ENCODE results near the gene MEOX2.

Gene MEOX2

DNA sequence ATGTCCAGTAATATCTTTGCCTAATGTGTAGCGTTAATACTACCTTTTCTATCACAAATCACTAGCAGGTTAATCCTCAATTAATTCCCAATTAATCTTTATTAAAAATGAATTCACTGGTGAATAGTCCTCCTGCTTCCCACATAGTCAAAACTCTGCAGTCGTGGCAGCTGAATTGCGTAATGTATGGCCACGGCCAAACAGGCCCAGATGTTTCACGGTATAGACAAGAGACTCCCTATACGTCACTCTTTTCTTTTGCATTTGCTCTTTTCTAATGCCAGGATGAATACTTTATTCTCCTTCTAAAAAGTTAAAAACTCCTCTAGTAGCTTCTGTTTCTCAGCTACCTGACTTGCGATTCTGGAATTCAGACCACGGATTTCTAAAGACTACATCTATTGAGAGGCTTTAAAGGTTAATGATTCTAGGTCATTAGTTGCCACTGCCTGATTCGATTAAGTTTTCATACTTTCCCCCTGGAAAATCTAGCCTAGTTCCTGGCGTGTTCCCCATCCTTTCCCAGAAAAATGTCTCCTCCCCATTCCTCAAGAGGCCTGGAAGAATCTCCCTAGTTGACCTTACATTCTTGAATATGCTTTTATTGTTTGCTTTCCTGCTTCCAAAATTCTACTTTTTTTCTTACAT, 16.9 kb downstream of the MEOX2 start:
- TF ChIP-seq, protein P1, sequence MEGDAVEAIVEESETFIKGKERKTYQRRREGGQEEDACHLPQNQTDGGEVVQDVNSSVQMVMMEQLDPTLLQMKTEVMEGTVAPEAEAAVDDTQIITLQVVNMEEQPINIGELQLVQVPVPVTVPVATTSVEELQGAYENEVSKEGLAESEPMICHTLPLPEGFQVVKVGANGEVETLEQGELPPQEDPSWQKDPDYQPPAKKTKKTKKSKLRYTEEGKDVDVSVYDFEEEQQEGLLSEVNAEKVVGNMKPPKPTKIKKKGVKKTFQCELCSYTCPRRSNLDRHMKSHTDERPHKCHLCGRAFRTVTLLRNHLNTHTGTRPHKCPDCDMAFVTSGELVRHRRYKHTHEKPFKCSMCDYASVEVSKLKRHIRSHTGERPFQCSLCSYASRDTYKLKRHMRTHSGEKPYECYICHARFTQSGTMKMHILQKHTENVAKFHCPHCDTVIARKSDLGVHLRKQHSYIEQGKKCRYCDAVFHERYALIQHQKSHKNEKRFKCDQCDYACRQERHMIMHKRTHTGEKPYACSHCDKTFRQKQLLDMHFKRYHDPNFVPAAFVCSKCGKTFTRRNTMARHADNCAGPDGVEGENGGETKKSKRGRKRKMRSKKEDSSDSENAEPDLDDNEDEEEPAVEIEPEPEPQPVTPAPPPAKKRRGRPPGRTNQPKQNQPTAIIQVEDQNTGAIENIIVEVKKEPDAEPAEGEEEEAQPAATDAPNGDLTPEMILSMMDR (IDR thresholded peaks at IDR 0.05; ENCODE audit: low read length, missing control alignments), result no peak

DNA sequence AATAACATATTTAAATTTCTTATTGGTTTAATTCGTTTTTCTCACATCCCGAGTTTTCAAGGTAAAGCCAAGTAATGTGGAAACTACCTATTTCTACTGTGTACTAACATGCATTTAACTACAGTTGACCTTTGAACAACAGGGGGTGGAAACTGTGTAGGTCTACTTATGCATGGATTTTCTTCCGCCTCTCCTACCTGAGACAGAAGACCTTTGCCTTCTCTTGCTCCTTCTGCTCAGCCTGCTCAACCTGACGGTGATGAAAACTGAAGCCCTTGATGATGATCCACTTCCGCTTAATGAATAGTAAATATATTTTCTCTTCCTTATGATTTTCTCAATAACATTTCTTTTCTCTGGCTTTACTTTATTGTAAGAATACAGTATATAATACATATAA, 18.5 kb downstream of the MEOX2 start:
- no peak for DNase-seq (ENCODE audit: low read depth)
- TF ChIP-seq, protein P1 (IDR thresholded peaks at IDR 0.05; ENCODE audit: low read length, missing control alignments), result no peak
- no peak overlapping the region for H3K4me3 ChIP-seq (replicated peaks; ENCODE audit: low read depth, low read length)

More for the DNA sequence above, 16.9 kb downstream of the MEOX2 start:
- DNase-seq (ENCODE audit: low read depth), result no peak
- H3K4me3 ChIP-seq (replicated peaks; ENCODE audit: low read depth, low read length), result no peak overlapping the region

DNA sequence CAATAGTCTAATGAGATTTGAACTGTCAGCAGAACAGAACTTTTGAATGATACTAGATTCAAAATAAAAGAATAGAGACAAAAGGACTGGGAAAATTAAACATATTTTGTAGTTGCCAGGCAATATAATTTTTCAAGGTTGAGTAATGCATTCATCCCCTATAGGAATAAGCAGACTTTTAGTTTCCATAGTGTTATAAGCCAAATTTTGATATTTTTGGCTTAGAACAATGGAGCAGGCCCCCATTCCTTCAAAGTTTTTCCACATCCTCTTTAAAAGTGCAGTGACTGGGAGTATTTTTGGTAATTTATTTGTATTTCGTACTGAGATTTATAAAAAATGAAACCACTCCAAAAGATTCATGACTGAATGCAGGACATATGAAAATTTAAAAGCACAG, 24.0 kb downstream of the MEOX2 start:
- TF ChIP-seq, protein P1 (IDR thresholded peaks at IDR 0.05; ENCODE audit: low read length, missing control alignments), result no peak
- no peak for DNase-seq (ENCODE audit: low read depth)
- no peak overlapping the region for H3K4me3 ChIP-seq (replicated peaks; ENCODE audit: low read depth, low read length)

DNA sequence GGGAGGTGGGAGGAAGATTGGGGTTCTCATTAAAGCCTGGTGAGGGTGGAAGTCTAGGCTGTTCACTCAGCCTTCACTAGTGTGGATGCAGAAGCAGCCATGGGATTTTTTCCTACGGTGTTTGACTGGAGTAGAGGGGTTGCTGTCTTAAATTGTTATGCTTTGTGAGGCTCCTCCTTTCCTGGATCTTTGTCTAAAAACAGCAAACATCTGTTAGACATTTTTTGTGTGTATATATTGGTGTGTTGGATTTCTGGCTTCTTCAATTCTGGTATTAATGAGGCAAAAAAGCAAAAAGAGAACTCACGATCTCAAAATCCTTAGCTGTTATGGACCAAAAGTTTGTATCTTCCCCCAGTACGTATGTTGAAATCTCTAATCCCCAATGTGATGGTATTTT, 28.2 kb downstream of the MEOX2 start:
- H3K4me3 ChIP-seq (replicated peaks; ENCODE audit: low read depth, low read length), result no peak overlapping the region
- TF ChIP-seq, protein P1 (IDR thresholded peaks at IDR 0.05; ENCODE audit: low read length, missing control alignments), result no peak
- no peak for DNase-seq (ENCODE audit: low read depth)

DNA sequence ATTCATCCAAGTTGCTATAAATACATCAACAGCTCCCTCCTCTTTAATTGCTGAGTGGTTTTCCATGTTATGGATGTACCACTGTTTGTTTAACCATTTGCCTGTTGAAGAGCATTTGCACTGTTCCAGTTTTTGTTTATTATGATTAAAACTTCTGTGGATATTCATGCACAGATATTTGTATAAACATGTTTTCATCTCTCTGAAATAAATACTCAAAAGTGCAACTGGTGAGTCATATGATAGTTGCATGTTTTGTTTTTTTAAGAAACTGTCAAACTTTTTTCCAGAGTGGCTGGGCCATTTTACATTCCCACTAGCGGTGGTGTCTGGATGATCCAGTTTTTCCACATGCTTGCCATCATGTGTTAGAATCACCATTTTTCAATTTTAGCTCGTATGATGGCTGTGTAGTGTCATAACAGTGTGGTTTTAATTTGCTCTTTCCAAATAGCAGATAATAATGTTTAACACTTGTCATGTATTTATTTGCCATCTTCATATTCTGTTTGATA, 33.6 kb downstream of the MEOX2 start:
- TF ChIP-seq, protein P1 (IDR thresholded peaks at IDR 0.05; ENCODE audit: low read length, missing control alignments), result no peak
- DNase-seq (ENCODE audit: low read depth), result no peak

DNA sequence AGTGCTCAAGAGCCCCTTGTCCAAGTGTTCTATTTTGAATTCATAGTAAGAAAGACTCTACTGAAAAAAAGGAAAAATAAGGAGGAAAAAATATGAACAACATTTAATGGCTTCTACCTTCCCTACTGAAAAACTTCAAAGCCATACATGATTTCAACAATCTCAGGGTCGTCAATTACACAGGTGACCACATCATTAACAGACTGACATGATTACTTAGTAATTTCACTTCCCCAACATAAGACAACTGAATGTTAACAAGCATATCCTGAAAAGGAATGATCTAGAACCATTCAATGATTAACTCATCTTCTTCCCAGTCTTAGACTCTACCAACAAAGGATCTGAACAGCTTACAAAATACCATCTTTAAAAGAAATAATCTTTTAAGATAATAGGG, 34.8 kb downstream of the MEOX2 start:
- TF ChIP-seq, protein P1 (IDR thresholded peaks at IDR 0.05; ENCODE audit: low read length, missing control alignments), result no peak
- no peak for DNase-seq (ENCODE audit: low read depth)
- no peak overlapping the region for H3K4me3 ChIP-seq (replicated peaks; ENCODE audit: low read depth, low read length)

More for the DNA sequence above, 33.6 kb downstream of the MEOX2 start:
- no peak overlapping the region for H3K4me3 ChIP-seq (replicated peaks; ENCODE audit: low read depth, low read length)

DNA sequence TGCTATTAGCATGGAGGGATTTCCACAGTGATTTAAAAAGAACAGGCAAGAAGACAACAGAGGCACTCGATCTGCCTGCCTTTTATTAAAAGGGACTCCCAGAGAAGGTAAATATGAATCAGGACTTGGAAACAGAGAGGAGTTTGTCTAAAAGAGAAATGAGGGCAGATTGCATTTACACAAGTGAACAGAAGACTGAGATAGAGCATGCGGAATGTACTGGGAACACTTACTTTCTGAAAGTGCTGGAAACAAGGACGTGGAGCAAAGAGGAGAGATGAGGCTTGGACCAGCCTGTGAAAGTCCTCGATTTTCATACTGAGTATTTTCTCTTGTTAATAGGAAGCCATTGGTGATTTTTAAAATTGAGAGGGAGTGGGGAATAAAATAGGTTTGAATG, 35.7 kb downstream of the MEOX2 start:
- H3K4me3 ChIP-seq (replicated peaks; ENCODE audit: low read depth, low read length), result no peak overlapping the region
- DNase-seq (ENCODE audit: low read depth), result no peak

More for the DNA sequence above, 35.7 kb downstream of the MEOX2 start:
- TF ChIP-seq, protein P1 (IDR thresholded peaks at IDR 0.05; ENCODE audit: low read length, missing control alignments), result no peak
